ENCODE results near the gene TXN.

The TXN gene

GRCh38 chr9:110256380-110257096 lies at the start of gene TXN:
TXN (minus strand) TSS chr9:110256507; CDS start chr9:110256435, 72 bp downstream.
- peak within 1 kb of the TSS; percentile 81 for H3K4me3 ChIP-seq (replicated peaks; ENCODE audit: low read depth, low read length)
- DNase-seq (ENCODE audit: low read depth): peak; percentile 91

GRCh38 chr9:110303133-110303532 lies 46.8 kb upstream of the TXN start:
- DNase-seq (ENCODE audit: low read depth): peak; percentile 78
- no peak overlapping the region for H3K4me3 ChIP-seq (replicated peaks; ENCODE audit: low read depth, low read length)

More at GRCh38 chr9:110256380-110257096, at the start of gene TXN:
- TF ChIP-seq CTCF (IDR thresholded peaks at IDR 0.05; ENCODE audit: low read length, missing control alignments): no peak

GRCh38 chr9:110298043-110298605 lies 41.8 kb upstream of the TXN start:
- no peak for TF ChIP-seq CTCF (IDR thresholded peaks at IDR 0.05; ENCODE audit: low read length, missing control alignments)
- no peak overlapping the region for H3K4me3 ChIP-seq (replicated peaks; ENCODE audit: low read depth, low read length)
- DNase-seq (ENCODE audit: low read depth): no peak

More at GRCh38 chr9:110303133-110303532, 46.8 kb upstream of the TXN start:
- TF ChIP-seq CTCF (IDR thresholded peaks at IDR 0.05; ENCODE audit: low read length, missing control alignments): no peak

GRCh38 chr9:110293248-110293647 lies 36.9 kb upstream of the TXN start:
- DNase-seq (ENCODE audit: low read depth): no peak
- H3K4me3 ChIP-seq (replicated peaks; ENCODE audit: low read depth, low read length): no peak overlapping the region
- no peak for TF ChIP-seq CTCF (IDR thresholded peaks at IDR 0.05; ENCODE audit: low read length, missing control alignments)

- no peak for TF ChIP-seq CTCF (IDR thresholded peaks at IDR 0.05; ENCODE audit: low read length, missing control alignments)
- H3K4me3 ChIP-seq (replicated peaks; ENCODE audit: low read depth, low read length): no peak overlapping the region
- DNase-seq (ENCODE audit: low read depth): no peak
Measured at GRCh38 chr9:110291921-110292557, 35.7 kb upstream of the TXN start.

- H3K4me3 ChIP-seq (replicated peaks; ENCODE audit: low read depth, low read length): no peak overlapping the region
- no peak for TF ChIP-seq CTCF (IDR thresholded peaks at IDR 0.05; ENCODE audit: low read length, missing control alignments)
Measured at GRCh38 chr9:110290001-110290400, 33.7 kb upstream of the TXN start.

More at GRCh38 chr9:110290001-110290400, 33.7 kb upstream of the TXN start:
- DNase-seq (ENCODE audit: low read depth): no peak

Data from fibroblast of pulmonary artery (primary cell).